GM18861 (cell line): Measurements from ENCODE around the gene RASD2.

Source experiments
- ATAC-seq: cut with Tn5 transposase; IDR thresholded peaks from one replicate; pipeline ENCODE4 v1.9.1; 2021; ENCODE audit not compliant: unreplicated experiment

RASD2 gene

GRCh38 chr22:35539910-35540594, 579 bp upstream of the RASD2 start:
- no peak for ATAC-seq

- ATAC-seq = no peak
These were observed 670 bp downstream of the RASD2 start for GRCh38 chr22:35541254-35541748.

GRCh38 chr22:35542157-35542938, 1.7 kb downstream of the RASD2 start:
- ATAC-seq = no peak

- no peak for ATAC-seq
These were observed 2.4 kb downstream of the RASD2 start for GRCh38 chr22:35542939-35543516.

- ATAC-seq = no peak
These were observed 3.1 kb downstream of the RASD2 start for GRCh38 chr22:35543702-35544101.

- ATAC-seq = no peak
These were observed 3.6 kb downstream of the RASD2 start for GRCh38 chr22:35544189-35544588.

- no peak for ATAC-seq
These were observed 4.2 kb downstream of the RASD2 start for GRCh38 chr22:35544827-35545226.

GRCh38 chr22:35546886-35547285, 6.3 kb downstream of the RASD2 start:
- no peak for ATAC-seq

GRCh38 chr22:35547987-35548721, 7.5 kb downstream of the RASD2 start:
- ATAC-seq = no peak

GRCh38 chr22:35548722-35549112, 8.1 kb downstream of the RASD2 start:
- ATAC-seq = no peak

- no peak for ATAC-seq
These were observed 8.7 kb downstream of the RASD2 start for GRCh38 chr22:35549328-35549727.

GRCh38 chr22:35551549-35552177, 11.0 kb downstream of the RASD2 start:
- ATAC-seq = no peak

- ATAC-seq = no peak
These were observed 11.7 kb downstream of the RASD2 start for GRCh38 chr22:35552196-35552842.

GRCh38 chr22:35552846-35553245, 12.2 kb downstream of the RASD2 start:
- ATAC-seq = no peak

- ATAC-seq = no peak
These were observed 12.7 kb downstream of the RASD2 start for GRCh38 chr22:35553341-35553740.

- ATAC-seq = no peak
These were observed 13.7 kb downstream of the RASD2 start for GRCh38 chr22:35554297-35554845.

- no peak for ATAC-seq
These were observed 14.9 kb downstream of the RASD2 start for GRCh38 chr22:35555483-35555890.

GRCh38 chr22:35555946-35556547, 15.4 kb downstream of the RASD2 start:
- no peak for ATAC-seq

GRCh38 chr22:35556666-35557065, 16.0 kb downstream of the RASD2 start:
- ATAC-seq = no peak

- no peak for ATAC-seq
These were observed 17.4 kb downstream of the RASD2 start for GRCh38 chr22:35558031-35558430.
